HG03342 (cell line): ENCODE results near the gene ATRNL1.

Experiments used
- ATAC-seq: cut with Tn5 transposase; IDR thresholded peaks from one replicate; pipeline ENCODE4 v1.9.1; 2021; ENCODE audit warnings: mild to moderate bottlenecking, moderate library complexity; ENCODE audit not compliant: unreplicated experiment

Gene ATRNL1

DNA sequence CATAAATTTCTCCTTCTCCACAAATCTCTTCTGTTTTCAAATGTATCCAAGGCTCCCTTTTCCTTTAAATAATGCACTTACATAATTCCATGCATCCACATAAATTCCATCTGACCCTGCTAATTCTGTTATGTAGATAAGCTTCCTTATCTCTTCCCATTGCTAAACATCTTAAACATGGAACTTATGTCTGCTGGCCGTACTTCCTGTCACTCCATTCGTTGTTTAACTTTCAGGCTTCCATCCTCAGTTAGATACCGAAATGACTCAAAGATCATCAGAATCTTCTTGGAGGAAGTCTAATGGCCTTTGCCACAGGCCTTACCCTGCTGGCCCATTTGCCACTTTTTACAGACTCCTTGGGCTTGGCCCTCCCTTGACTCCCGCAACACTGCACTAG, 848.9 kb downstream of the ATRNL1 start:
- ATAC-seq = no peak

DNA sequence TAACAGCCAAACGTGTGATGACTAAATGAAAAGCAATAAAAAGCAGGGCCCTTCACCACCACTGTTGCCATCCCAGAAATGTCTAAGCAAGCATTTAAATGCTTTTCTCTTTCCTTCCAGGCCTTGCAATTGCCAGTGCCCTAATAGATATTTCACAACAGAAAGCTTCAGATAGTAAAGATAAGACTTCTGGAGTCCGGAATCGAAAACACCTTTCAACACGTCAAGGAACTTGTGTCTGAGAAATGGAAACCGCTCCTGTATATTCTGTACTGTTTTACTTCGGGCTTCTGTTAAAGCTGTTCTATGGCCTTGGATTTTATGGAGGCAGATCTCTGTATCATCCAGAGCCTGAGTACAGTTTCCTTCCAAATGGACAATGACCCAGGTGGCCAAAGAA, 851.4 kb downstream of the ATRNL1 start:
- ATAC-seq = no peak

DNA sequence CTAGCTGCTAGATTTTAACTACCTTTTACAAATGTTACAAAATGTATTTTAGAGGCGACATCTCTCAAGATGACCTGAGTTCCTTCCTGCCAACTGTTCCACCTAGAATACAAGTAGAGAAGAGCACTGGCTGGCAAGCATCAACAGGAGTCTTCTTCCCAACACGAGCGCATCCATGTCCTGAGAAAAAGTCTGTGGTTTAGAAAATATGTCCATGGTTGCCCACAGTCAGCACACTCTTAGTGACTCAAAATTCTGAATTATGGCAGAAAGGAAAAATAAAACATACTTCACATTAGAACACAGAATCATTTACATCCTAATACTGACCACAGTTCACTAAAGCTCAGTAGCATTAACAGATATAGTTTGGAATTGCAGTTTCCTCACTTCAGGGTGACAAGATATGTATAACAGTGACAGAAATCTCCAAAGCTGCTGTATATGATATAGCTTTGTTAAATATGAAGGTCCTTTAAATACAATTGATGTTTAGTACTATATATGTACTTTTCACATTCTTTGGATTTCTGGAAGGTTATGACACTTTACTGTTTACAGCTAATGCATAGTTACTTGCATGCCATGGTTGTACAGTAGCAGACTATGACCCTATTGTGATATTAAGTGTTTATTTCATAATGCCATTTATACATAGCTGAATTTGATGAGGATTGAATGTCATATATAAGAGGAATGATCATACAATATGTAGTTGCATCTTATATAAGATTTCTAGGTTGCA, 852.7 kb downstream of the ATRNL1 start:
- ATAC-seq = no peak

DNA sequence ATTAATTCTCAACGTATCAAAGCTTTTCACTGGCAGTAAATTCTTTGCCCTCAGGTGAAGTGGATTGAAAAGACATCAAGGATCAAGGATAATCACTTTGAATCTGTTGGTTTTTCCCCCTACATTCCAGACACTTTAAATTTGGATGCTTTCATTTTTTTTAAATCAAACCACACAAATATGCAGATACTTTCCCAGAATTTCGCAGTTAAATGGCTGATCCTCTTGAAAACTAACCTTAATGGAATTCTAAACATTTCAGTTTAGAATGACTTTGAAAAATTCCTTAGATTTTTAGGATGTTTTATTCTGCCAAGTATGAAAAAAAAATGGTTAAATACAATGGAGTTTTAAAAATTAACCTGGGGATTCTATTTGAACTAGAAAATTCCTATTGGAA, 853.9 kb downstream of the ATRNL1 start:
- no peak for ATAC-seq

DNA sequence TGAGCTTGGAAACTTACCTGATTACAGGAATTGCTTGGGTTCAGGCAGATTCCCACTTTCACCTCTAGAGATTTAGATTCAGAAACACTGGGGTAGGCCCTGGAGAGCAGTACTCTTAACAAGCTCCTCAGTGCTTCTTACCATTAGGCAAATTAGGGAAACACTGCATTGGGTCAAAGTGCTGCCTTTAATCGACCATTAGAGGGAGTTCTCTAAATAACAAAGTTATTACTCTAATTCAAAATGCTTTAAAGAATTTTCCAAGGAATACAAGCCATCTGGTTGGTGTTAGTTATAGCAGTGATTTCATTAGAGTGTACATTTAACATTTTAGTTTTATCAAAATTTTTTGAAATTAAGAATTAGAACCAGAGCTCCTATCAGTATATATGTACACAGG, 855.3 kb downstream of the ATRNL1 start:
- ATAC-seq = no peak

DNA sequence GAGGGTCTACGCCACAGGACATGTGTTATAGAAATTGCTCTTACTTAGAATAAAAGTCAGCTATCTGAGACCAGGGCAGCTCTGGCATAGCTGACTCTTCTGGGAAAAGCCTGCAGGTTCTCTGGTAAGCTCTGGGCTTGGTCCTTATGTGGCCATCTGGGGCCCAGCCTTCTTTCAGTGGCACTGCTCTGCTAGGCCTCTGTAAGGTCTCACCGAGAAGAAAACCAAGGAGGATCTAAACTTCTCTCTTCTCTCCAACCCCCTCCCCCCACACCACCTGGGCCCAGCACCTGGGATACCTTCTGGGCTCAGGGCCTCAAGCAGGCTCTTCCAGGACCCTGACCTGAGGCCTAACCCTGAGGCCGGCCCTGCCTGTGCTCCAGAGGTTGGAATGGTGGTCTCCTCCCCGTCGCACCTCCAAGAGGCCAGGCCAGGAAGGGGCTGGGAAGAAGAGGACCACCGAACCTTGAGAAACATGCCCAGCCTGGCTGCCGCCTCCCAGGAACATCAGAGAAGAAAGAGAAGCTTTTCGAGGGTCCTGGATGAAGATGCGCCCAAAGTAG, 856.2 kb downstream of the ATRNL1 start:
- no peak for ATAC-seq

DNA sequence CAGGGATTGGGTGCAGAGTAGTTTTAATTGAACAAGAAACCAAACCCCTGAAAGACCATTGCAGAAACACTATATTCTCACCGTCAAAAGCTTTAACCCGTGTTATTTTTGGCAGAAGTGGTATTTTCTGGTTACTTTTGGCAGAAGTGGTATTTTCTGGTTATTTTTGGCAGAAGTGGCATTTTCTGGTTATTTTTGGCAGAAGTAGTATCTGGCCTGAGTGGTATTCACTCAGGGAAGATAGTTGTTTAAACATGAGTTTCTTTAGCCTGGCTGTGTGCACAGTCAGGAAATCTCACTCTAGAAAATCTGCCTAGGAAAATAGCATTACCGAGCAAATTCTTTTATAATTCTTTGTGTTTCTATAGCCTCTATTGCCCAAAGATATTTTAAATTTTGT, 857.2 kb downstream of the ATRNL1 start:
- no peak for ATAC-seq

DNA sequence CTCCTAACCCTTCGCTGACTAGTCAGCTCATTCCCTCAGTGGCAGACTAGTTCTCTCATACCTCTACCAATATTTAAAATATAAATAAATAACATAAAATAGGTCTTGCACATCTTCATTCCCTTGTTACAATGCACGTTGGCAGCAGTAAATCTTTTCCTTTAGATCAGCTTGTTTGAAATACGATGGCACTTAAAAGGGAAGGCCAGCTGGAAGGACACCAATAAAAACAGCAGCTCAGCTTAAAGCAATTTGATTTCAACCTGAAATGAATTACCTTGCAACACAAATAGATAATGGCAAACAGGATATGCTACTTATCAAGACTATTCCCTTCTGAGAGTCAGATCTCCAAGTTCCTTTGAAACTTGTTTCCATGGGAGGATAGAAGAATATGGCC, 858.1 kb downstream of the ATRNL1 start:
- ATAC-seq = no peak

DNA sequence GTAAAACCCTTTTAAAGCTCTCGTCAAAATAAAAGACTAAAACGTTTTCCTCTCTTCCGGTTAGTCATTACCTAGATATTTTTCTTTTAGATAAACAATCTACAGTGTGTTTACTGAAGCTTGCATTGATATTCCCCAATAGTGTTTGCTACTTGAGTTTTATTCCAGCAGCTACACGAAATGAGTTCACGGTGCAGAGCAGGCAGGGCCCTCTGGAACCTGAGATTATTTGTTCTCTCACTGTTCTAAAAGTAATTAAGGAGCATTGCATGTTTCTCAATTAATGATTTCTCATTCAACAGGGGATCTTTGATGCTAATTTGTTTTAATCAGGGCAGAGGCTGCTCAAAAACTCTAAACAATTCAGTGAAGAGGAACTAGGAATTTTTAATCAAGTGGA, 860.1 kb downstream of the ATRNL1 start:
- ATAC-seq = no peak

DNA sequence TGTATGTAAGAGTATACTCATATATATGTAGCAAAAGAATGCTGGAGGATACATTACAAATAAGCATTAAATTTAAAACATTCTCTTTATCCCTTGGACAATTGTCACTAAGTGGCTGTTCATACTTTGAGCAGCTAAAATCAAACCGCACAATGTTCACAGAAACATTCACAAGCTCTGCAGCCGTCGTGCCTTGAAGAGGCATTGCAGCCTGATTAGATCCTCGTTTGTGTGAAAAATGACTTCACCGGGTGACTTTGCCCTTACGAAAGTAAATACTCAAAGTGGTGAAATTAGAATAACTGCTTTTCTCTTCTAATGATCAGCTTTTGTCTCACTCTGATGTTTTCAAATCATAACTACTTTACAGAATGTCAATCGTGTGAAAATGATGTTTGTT, 860.8 kb downstream of the ATRNL1 start:
- no peak for ATAC-seq

DNA sequence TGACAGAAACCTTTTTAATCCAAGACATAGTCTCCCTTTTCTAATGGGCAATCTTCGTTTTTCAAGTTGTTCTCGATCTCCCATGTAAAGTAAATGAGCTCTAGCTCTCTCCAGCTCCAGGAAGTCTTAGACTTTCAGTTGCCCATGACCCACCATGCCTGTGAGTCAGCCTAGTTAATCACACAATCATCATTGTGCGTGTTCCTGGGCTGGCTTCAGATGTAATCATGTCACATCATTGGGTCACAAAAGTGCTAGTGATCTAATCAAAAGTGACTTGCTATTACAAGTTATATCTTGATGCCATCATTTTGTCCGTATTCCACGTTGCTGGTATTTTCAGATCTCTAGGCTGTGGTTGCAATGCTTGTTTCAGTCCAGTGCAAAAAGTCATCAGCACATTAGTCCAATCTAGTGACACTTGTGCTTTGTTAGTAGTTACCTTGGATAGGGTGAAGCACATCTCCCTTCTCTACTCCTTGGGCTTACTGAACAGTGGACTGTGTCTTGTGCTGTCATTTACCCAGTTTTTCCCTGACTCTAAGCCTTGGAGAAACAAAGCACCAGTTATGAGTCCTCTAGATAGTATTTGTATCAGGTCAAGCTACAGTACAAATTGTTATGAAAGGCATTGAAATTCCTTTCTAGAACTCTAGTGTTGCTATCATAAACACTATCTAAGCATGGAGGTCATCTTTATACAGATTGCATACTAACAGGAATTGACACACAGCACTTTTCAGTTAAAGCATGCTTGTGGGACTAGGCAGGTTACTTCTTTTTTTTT, 863.3 kb downstream of the ATRNL1 start:
- ATAC-seq = no peak

DNA sequence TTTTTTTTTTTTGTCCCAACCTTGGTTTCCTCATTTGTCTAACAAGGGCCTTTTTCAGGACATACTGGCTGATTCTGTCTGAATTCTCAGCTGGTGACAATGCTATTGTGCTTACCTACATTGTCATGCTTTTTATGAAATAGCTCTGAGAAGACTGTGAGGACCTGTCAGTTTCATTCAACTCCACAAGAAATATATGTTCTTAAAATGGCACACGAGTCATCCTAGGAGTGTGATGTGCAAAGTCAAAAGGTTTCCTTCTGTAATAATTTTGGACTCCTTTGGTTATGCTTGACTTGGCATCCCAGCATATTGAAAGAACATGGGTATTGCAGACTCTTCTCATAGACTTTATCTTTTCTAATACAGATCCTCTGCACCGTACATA, 863.8 kb downstream of the ATRNL1 start:
- ATAC-seq = no peak

DNA sequence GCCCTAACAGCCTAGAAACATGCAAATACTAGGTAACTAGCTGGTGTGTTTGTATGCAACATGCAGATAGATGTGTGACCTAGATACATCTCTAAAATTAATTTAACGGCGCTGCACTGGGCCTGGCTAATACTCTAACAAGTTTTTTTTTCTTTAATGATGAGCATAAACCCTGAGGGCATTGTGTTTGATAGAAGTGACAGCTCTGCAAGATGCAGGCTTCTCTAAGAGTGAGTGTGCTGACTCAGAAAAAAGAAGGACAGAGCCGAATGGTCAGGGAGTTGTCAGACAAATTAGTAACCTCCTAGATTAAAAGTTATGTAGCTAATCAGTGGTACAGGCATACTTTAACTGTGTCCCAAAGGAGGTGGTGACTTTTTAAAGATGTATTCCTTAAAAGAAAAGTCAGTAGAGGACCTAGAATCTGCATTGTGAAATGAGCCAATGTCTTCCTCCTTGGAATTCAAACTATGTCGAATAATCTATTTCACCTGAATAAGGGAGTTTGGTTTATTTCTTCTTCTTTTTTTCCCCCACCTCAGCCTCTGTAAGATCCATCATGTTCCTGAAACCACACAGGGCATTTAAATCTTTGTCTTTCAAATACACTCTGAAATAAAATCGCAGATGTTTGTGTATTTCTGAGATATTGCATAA, 864.7 kb downstream of the ATRNL1 start:
- no peak for ATAC-seq

DNA sequence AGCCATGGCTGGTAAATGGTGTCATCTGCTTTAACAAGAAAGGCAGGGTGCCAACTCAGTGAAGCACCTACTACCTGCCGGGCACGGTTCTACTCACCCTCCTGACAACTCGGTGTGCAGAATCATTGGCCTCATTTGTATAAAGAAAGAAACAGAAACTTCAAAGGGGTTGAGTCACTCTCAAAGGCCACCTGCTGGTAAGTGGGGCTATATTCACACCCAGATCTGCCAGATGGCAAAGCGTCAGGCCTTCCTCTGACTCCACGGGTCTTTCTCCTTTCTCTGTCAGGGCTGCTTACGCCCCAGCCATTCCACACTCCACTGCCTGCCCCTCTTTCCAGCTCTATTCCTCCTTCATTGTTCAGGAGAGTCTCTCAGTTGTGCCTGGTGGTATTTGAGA, 870.7 kb downstream of the ATRNL1 start:
- ATAC-seq = no peak

DNA sequence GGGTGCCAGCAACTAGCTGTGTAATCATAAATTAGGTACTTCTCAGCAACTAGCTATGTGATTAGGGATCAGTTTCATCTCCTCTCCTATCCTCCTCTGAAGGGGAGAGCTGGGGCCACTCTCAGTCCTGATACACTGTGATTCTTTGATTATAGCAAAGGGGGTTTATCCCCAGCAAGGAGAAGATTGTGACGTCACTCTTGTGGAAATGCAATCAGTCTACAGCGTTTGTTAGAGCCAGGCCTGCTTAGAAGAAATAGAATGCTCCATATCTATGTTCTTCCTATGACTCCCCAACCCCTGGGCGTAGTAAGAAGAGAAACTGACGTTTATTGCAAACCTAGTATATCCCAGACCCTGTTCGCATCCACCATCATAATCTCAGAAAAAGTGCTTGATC, 871.7 kb downstream of the ATRNL1 start:
- no peak for ATAC-seq

DNA sequence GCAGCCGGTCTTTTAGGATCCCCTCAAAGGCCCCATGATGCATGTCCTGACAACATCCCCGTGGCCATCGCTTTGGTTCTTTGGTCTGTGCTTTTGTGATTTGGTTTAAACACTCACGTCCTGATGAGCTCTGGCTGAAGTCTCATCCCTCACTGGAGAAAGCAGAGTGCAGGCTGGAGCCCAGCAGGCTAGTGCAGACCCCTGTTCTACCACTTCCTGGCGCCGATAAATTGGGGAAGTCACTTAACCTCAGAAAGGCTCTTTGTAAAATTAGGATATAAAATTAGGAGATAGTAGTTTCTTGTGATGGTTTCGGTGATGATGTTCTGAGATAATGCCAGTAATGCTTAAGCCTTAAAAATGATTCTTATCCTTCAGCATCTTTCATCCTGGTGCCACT, 872.2 kb downstream of the ATRNL1 start:
- ATAC-seq = no peak

DNA sequence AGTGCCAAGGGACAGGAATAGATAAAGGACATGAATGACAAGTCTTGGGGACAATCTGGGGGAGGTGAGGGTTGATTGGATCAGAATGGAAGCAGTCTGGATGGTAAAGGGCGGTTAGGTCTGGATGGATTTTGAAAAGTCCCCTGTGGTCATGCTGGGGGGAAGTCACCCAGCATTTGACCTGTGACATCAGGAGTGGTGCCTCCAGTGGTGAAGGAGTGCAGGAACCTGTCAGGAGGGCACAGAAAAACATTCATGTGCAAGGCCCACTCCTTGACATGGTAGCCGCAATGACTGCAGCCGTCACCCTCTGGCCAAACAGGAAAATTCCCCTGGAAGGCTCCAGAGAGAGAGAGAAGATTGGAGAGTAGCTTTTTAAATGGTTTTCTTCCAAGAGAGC, 875.1 kb downstream of the ATRNL1 start:
- ATAC-seq = no peak

DNA sequence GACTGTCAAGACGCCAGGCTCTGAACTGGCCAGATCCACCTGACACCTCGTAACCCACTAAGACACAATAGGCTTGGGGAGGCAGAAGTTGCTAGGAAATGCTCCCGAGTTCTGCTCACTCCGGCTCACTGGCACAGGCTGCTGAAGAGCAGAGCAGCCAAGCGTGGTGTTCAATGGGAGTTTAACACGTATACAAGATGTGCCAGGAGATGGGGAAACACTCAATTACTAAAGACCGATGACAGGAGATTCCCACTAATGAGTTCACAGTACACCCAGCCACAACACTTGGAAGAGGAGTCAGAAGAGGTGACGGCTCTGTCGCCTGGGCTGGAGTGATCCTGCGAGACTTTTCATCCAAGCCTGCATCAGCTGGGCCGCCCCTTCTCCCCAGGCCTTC, 876.4 kb downstream of the ATRNL1 start:
- no peak for ATAC-seq

DNA sequence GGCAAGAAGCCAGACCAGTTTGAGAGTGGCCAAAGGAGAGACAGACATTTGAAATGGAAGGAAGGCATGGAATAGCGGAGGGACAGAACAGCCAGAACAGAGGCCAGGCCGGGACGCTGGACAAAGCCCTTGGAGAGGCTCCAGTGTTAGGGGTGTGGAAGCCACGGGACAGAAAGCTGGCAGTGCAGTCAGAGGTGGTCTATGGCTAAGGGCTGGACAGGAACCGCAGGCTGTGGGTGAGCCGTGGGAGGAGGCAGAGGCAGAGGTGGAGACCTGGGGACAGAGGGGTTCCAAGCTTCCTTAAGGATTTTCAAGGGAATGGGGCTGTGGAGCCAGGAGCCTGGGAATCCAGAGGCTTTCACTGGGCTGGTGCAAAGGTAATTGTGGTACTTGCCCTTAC, 878.8 kb downstream of the ATRNL1 start:
- no peak for ATAC-seq

DNA sequence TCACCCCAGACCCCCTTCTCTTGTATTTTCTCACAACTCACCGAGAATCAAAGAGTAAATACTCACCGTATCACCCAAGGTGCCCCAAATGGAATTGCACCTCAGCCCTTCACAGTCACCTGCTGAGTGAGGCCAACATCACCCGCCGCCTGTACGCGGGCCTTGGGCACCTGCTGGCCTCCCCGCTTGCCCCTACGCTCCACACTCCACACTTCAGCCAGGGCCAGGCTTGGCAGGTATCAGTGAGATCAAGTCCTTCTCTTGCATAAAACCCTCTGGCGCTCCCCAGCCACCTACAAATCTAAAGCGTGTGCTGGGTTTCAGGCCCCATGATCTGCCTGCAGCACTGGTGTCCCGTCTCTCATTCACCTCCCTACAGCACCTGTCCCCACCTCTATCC, 879.3 kb downstream of the ATRNL1 start:
- no peak for ATAC-seq

DNA sequence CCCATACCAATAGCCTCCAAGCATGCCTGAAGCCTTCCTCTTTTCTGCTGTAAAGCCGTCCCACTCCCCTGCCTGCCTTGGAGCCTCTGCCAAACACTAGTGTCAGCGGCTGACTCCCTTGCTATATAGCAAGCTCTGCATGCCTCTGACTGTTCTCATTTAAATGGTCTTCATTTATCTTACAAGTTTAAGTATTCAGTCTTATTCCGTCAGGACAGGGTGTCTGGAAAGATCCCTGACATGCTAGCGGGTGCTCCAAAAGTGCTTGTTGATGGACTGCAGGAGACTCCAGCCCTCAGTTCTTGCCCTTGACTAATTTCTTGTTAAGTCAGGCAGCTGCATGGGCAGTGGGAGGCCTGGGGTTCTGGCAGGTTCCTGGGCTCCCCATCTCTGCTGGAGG, 881.2 kb downstream of the ATRNL1 start:
- ATAC-seq = no peak
